Heart left ventricle (tissue), 13 donors: ENCODE measurements around the gene LUZP2.

Source experiments
- CTCF ChIP-seq, 12 donors: fragments of 200-600 bp; sonication (generic) in 4 of 12; IDR thresholded peaks; one replicate each; pipeline versions ENCODE4 v1.5.0 to v1.8.0; 2018 to 2022; ENCODE audit warnings: antibody characterized with exemption in 12 of 12, mild to moderate bottlenecking in 5 of 12
- POLR2A ChIP-seq, 2 donors: fragments of 450-650 bp; IDR thresholded peaks; one replicate each; pipeline ENCODE4 v1.6.1; 2017; ENCODE audit warnings: antibody characterized with exemption in 2 of 2, mild to moderate bottlenecking in 2 of 2, moderate library complexity in 2 of 2
- donor health status: ischemic (EF 13 %, LVEDD 7.1; RV severe dilation, severe dysfunction).
- donor health status: DM: no; HTN: yes; CAD: no.
- donor health status: DM: no; HTN: no; CAD: no.
- donor health status: ischemic (EF 25% LVEDD 6.9; RV normal size, moderate dysfunction).
- donor health status: ischemic (EF 25% LVEDD 5.7; RV mildly dilated, moderate dysfunction).
- donor health status: ischemic (EF 35%, LVEDD 5.7; RV mildly dilated, moderate dysfunction).
- donor health status: nonischemic (EF 11% LVEDD 7.7; RV severe dilation, severe dysfunction).
- donor health status: DM: yes; HTN: yes; CAD: no.
- donor health status: PGD.
- donor health status: ischemic (EF 29% LVEDD 5.4; RV normal size, mild dysfunction).
- donor health status: nonischemic (EF 23%, LVEDD 6.1; RV moderate dilation, normal function).

DNA sequence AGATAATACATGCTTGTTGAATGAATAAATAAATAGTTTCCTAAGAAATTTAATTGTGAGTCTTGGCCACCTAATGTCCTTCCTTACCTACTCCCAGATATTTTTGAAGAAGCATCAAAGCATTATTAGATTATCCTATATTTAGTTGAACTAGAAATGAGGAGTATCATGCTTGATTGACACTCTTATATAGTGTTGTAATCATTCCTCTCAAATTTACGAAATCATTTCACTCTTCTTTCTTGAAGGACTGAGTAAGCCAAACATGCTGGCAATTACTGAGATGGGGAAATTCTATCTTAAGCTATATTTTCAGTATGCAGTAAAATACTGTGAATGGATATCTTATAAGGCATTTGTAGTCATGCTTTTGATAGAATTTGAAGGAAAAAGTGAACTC lies 189.0 kb downstream of the LUZP2 start:
- no peak for TF ChIP-seq POLR2A (IDR thresholded peaks at IDR 0.05)
- TF ChIP-seq CTCF (IDR thresholded peaks at IDR 0.05) = no peak
